ENCODE data around the gene DCDC2B. TPM values are rescaled to one million over a fixed set of nuclear protein-coding genes. Genes with fewer than 3 reads are reported as not detected.

The DCDC2B gene
- total and polyA plus RNA-seq, 2 experiments from 2014 or later = 0.21 TPM; not detected in 1

DNA sequence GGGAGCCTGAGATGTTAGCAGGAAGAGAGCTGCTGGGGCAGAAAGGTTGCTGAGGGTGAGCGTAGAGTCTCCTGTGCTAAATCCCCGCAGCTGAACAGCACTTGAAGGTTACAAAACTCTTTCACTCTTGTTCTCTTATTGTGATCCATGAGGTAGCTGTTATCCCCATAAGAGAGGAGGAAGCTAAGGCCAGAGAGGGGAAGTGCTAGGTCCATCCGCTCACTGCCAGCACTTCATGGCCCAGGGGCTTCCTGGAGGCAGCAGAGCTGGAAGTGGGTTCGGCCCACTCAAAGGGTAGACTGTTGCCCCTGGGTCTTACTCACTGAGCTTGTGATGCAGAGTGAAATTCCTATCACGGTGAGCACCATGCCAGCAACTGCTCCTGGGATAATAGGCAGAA, 7.7 kb downstream of the DCDC2B start (continued):
- TF ChIP-seq CREB1 (CRISPR knock-in tag; IDR thresholded peaks at IDR 0.05; ENCODE audit: low read depth) (no peak), EZH2 (IDR thresholded peaks at IDR 0.05; ENCODE audit: low read depth, unreplicated experiment) (no peak), ZNF114 (CRISPR knock-in tag; IDR thresholded peaks at IDR 0.05) (no peak), NANOG (IDR thresholded peaks at IDR 0.05; ENCODE audit: borderline replicate concordance) (no peak), POLR2AphosphoS5 (IDR thresholded peaks at IDR 0.05; ENCODE audit: low read depth) (no peak), EZH2phosphoT487 (IDR thresholded peaks at IDR 0.05; ENCODE audit: unreplicated experiment) (no peak)
- TF ChIP-seq, protein P1, sequence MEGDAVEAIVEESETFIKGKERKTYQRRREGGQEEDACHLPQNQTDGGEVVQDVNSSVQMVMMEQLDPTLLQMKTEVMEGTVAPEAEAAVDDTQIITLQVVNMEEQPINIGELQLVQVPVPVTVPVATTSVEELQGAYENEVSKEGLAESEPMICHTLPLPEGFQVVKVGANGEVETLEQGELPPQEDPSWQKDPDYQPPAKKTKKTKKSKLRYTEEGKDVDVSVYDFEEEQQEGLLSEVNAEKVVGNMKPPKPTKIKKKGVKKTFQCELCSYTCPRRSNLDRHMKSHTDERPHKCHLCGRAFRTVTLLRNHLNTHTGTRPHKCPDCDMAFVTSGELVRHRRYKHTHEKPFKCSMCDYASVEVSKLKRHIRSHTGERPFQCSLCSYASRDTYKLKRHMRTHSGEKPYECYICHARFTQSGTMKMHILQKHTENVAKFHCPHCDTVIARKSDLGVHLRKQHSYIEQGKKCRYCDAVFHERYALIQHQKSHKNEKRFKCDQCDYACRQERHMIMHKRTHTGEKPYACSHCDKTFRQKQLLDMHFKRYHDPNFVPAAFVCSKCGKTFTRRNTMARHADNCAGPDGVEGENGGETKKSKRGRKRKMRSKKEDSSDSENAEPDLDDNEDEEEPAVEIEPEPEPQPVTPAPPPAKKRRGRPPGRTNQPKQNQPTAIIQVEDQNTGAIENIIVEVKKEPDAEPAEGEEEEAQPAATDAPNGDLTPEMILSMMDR (conservative IDR thresholded peaks at IDR 0.05; ENCODE audit: low read depth in 2 of 2) = no peak

DNA sequence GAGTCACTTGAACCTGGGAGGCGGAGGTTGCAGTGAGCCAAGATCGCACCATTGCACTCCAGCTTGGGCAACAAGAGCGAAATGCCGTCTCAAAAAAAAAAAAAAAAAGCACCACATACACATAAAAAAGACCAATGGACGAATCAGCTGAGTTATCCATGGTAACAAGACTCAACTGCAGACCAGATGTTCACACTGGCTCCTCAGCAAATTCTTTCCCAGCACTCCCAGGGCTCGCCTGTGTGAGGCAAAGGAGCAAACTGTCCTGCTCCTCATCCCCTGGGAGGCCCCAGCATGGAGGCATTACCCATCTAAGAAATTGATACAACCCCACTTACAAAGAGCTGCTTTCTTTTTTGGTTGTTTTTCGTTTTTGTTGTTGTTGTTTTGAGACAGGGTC, 10.1 kb downstream of the DCDC2B start:
- no peak for ATAC-seq
- H3K9me3 Mint-ChIP-seq = no peaks in the 10 kb centered on the region
- H3K4me3 Mint-ChIP-seq = no peak overlapping the region
- peaks cover 15% of the 10 kb centered on the region for H3K4me1 Mint-ChIP-seq
- Histone ChIP-seq H4K20me1 (replicated peaks; ENCODE audit: insufficient read depth) (0 out of 2 replicates have a peak, but pooled peaks cover 5% of the 10 kb centered on the region), H3K4me3 (no peak overlapping the region), H3F3A (replicated peaks; ENCODE audit: low read depth) (peaks cover 7% of the 10 kb centered on the region), H3K9me2 (ENCODE audit: insufficient read depth) (no peaks in the 10 kb centered on the region), H3K27me3 (ENCODE audit: insufficient read depth) (no peaks in the 10 kb centered on the region), H2AFZ (no peak overlapping the region), H3K36me3 (ENCODE audit: insufficient read depth) (peaks cover 7% of the 10 kb centered on the region; the same call in 1 of the 2 replicates), H3K27ac (ENCODE audit: low read depth) (no peak overlapping the region), H3K4me1 (ENCODE audit: insufficient read depth) (peaks cover 10% of the 10 kb centered on the region), H3K79me2 (replicated peaks; ENCODE audit: insufficient read depth) (peaks cover 23% of the 10 kb centered on the region), H3K4me2 (no peak overlapping the region)
- H3K36me3 Mint-ChIP-seq (ENCODE audit: low read depth) = peaks cover 36% of the 10 kb centered on the region
- H3K27ac Mint-ChIP-seq = no peak overlapping the region
- H3K27me3 Mint-ChIP-seq (ENCODE audit: insufficient read depth, low read depth, poor library complexity) = peaks cover 14% of the 10 kb centered on the region
- no peak for DNase-seq (ENCODE audit: low spot score)
- no peak for TF ChIP-seq ZNF114 (CRISPR knock-in tag; IDR thresholded peaks at IDR 0.05)
- no peak for TF ChIP-seq NANOG (IDR thresholded peaks at IDR 0.05; ENCODE audit: borderline replicate concordance)
- no peak for TF ChIP-seq CREB1 (CRISPR knock-in tag; IDR thresholded peaks at IDR 0.05; ENCODE audit: low read depth)
- no peak for TF ChIP-seq EZH2phosphoT487 (IDR thresholded peaks at IDR 0.05; ENCODE audit: unreplicated experiment)
- TF ChIP-seq EZH2 (IDR thresholded peaks at IDR 0.05; ENCODE audit: low read depth, unreplicated experiment) = no peak
- TF ChIP-seq, protein P1 (conservative IDR thresholded peaks at IDR 0.05; ENCODE audit: low read depth in 2 of 2) = no peak
- TF ChIP-seq, protein P2, sequence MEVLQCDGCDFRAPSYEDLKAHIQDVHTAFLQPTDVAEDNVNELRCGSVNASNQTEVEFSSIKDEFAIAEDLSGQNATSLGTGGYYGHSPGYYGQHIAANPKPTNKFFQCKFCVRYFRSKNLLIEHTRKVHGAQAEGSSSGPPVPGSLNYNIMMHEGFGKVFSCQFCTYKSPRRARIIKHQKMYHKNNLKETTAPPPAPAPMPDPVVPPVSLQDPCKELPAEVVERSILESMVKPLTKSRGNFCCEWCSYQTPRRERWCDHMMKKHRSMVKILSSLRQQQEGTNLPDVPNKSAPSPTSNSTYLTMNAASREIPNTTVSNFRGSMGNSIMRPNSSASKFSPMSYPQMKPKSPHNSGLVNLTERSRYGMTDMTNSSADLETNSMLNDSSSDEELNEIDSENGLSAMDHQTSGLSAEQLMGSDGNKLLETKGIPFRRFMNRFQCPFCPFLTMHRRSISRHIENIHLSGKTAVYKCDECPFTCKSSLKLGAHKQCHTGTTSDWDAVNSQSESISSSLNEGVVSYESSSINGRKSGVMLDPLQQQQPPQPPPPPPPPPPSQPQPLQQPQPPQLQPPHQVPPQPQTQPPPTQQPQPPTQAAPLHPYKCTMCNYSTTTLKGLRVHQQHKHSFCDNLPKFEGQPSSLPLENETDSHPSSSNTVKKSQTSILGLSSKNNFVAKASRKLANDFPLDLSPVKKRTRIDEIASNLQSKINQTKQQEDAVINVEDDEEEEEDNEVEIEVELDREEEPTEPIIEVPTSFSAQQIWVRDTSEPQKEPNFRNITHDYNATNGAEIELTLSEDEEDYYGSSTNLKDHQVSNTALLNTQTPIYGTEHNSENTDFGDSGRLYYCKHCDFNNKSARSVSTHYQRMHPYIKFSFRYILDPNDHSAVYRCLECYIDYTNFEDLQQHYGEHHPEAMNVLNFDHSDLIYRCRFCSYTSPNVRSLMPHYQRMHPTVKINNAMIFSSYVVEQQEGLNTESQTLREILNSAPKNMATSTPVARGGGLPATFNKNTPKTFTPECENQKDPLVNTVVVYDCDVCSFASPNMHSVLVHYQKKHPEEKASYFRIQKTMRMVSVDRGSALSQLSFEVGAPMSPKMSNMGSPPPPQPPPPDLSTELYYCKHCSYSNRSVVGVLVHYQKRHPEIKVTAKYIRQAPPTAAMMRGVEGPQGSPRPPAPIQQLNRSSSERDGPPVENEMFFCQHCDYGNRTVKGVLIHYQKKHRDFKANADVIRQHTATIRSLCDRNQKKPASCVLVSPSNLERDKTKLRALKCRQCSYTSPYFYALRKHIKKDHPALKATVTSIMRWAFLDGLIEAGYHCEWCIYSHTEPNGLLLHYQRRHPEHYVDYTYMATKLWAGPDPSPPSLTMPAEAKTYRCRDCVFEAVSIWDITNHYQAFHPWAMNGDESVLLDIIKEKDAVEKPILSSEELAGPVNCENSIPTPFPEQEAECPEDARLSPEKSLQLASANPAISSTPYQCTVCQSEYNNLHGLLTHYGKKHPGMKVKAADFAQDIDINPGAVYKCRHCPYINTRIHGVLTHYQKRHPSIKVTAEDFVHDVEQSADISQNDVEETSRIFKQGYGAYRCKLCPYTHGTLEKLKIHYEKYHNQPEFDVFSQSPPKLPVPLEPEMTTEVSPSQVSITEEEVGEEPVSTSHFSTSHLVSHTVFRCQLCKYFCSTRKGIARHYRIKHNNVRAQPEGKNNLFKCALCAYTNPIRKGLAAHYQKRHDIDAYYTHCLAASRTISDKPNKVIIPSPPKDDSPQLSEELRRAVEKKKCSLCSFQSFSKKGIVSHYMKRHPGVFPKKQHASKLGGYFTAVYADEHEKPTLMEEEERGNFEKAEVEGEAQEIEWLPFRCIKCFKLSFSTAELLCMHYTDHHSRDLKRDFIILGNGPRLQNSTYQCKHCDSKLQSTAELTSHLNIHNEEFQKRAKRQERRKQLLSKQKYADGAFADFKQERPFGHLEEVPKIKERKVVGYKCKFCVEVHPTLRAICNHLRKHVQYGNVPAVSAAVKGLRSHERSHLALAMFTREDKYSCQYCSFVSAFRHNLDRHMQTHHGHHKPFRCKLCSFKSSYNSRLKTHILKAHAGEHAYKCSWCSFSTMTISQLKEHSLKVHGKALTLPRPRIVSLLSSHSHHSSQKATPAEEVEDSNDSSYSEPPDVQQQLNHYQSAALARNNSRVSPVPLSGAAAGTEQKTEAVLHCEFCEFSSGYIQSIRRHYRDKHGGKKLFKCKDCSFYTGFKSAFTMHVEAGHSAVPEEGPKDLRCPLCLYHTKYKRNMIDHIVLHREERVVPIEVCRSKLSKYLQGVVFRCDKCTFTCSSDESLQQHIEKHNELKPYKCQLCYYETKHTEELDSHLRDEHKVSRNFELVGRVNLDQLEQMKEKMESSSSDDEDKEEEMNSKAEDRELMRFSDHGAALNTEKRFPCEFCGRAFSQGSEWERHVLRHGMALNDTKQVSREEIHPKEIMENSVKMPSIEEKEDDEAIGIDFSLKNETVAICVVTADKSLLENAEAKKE (CRISPR knock-in tag; IDR thresholded peaks at IDR 0.05) = no peak
- TF ChIP-seq, protein P3, sequence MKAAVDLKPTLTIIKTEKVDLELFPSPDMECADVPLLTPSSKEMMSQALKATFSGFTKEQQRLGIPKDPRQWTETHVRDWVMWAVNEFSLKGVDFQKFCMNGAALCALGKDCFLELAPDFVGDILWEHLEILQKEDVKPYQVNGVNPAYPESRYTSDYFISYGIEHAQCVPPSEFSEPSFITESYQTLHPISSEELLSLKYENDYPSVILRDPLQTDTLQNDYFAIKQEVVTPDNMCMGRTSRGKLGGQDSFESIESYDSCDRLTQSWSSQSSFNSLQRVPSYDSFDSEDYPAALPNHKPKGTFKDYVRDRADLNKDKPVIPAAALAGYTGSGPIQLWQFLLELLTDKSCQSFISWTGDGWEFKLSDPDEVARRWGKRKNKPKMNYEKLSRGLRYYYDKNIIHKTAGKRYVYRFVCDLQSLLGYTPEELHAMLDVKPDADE (IDR thresholded peaks at IDR 0.05) = no peak
- no peak for TF ChIP-seq ZNF331 (CRISPR knock-in tag; IDR thresholded peaks at IDR 0.05; ENCODE audit: low read depth)

All from GM23338 (cell line).